Activated CD4-positive, CD25-positive, alpha-beta regulatory T cell treated with anti-CD3 and anti-CD28 coated beads, Interleukin-2, amount 50 U/mL, for 16 hours (primary cell): ENCODE measurements around the gene RARG.
A peak's percentile ranks its signal among the peaks of the same experiment; 100 is the strongest.
"Not testable (repeated sequence)": the region's sequence is repeated elsewhere in the genome, so short reads cannot be mapped to it uniquely, and the experiment has no call there.

ENCODE experiments used
- DNase-seq: peaks from one replicate; pipeline ENCODE4 v3.0.0-alpha.2; 2020; ENCODE audit warnings: low read depth, low spot score

Gene RARG

DNA sequence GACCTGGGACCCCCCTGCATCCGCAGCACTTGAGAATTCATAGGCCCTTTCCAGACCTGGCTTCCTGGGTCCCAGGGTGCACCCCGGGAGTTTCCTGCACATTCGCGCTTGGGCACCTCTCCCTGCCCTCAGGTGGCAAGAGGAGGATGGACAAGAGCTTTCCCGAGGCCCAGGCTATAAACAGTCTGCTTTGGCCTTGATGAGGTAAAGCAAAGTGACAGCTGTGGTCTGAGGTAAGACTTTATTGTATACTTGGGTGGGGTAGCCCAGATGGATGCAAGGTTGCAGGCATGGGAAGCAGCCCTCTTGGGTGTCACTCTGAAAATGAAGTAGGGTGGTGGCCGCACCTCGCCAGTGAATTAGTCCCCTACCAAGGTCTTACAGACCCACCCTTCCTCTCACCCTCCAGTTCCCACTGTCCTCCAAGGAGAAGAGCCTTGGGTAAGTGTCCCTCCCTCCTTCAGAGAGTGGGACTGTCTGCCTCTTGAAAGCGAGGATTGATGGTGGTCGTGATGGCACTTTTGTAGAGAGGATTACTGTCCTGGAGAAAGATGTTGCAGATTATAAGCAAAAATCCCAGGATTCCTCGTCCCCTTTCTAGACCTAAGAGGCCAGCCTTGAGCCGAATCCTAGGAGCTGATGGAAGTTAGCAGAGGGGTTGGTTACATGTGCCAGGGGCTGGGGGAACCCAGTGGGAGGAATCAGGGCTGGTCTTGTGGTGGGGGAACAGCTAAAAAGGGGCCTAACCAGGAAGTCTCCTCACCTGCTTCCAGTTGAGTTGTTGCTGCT lies 40.7 kb downstream of the RARG start:
- no peak for DNase-seq

DNA sequence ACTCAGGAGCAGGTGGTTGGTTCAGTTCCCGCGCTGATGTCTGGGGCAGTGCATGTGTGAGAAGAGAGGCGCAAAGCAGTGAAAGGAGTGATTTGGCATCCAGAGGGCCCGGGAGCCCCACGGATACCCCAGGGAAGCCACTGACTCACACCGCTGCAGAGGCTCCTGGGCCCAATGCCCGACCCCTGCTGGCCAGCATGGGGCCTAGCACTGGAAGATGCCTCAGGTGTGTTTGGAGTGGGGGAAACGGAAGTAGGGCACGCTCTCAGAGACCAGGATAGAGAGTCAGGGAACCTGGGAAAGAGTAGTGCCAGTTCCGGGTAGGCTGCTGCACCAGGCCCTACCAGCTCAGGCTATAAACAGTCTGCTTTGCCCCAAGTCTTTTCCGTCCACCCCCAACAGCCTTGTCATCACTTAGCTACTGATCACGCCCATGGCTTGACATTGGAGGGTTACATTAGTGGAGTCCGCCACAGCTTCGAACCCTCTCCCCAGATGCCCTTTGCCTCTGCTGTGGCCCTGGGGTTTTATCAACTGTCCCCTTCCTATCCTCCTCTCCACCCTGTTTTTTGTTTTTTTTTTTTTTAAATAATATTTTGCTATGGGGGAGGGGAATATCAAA lies 41.8 kb downstream of the RARG start:
- DNase-seq, result peak; percentile 15

DNA sequence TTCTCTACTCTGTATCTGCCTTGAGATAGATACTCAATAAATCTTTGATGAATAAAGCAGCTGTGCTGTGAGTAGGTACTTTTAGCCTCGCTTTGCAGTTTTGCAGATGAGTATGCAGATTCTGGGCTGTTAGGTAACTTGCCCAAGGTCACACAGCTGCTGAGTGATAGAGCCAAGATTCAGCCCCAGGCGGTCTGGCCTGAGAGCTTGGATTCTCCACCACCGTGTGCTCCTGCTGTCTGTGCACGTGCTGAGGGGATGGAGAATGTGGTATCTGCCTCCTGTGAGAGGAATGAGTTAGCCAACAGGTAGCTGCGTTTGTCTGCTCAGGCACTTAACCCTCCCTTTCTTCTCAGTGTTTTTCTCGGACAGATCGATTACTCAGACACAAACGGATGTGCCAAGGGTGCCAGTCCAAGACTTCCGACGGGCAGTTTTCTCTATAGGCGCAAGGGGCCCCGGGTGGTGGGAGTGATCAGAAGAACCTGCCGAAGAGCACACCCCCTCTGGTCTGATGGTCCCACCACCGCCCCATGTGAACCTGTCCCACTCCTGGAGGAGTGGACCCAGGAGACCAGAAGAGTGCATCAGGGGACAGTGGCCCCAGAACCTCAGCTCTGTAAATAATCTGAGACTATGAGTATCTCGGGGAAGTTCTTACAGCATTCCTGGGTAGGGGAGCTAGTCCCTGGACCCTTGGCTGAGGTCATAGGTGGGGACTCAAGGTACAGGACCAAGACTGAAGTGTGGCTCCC lies 44.7 kb downstream of the RARG start:
- no peak for DNase-seq

DNA sequence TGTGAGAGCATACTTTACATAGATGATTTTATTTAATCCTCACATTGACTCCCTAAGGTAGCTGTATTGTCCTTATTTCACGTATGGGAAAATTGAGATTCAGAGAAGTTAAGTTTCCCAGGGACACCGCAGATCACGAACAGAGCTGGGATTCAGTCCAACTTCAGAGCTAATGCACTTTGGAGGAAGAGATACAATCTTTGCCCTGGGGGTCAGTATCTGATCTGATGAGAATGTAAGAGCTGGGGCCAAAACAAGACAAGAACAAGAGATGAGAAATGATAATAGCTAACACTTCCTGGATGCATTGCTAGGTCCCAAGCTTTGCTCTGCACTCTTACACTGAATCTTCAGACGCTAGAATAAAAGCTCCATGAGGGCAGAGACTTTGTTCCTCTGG lies 45.3 kb downstream of the RARG start:
- no peak for DNase-seq

DNA sequence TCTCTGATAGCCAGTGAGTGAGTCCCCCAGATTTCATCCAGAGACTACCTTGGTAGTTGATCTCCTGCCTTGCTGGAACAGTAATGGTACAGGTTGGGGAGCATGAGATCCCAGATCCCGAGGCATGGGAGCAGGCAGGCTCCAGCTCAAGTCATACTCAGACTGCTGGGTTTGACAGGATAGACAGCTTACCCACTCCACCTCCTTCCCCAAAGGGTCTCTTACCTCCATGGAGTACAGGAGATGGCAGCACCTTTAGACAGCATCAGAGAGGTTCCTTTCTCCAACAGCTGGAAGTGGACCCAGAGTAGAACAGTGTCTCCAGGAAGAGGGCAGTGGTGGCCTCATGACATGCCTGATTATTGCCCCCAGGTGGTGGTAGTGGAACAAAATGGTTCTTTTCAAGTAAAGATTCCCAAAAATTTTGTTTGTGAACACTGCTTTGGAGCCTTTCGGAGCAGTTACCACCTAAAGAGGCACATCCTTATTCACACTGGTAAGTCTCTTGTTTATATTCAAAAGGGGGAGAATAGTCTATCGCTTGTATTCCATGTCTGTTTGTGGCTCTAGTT lies 46.3 kb downstream of the RARG start:
- DNase-seq, result no peak

DNA sequence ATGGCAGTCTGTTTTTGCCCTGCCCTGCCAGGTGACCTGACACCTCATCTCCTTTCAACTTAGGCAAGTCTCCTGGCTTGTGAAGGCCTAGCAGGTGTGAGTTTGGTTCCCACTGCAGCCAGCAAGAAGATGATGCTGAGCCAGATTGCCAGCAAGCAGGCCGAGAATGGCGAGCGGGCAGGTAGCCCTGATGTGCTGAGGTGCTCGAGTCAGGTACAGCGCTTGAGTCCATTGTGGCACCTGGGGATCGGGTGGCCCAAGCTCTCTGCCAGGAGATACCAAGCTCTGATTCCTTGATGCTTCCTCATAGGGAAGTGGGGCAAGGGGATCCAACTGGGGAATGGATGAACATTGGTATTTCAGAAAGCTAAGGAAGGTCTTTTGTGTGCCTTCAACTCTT lies 47.2 kb downstream of the RARG start:
- no peak for DNase-seq

DNA sequence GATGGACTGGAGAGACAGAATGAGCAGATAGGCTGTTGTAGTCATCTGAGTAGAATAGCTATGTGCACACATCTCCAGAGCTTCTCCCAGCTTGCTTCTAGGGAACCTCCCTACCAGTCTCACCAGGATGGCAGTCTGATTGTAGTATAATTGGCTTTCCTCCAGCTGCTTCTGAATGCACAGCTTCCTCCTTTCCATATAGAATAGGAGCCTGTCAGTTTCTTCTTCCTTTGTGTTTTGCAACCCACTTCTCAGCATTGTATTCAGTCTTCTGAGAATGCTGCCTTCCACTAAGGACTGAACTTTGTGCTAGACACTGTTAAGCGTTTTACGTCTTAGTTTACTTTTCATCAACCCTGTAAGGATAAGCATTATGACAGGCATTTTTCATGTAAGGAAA lies 49.1 kb downstream of the RARG start:
- DNase-seq, result no peak

DNA sequence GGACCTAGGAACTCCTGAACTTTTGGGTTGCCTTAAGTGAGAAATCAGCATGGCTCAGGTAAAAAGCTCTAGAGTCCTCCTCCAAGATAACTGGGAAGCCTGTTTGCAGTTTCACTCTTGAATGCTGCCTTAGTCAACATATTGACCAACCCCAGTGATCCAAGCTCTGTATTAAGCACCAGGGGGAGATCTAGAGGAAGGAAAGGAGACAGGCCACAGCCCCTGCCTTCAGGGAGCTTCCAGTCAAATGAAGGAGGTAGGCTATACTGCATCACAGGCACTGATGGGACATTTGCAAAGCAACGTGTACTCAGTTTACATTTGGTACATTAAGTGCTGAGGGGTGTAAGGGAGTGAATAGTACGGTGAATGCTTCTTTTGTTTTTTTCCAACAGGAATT lies 50.1 kb downstream of the RARG start:
- no peak for DNase-seq

DNA sequence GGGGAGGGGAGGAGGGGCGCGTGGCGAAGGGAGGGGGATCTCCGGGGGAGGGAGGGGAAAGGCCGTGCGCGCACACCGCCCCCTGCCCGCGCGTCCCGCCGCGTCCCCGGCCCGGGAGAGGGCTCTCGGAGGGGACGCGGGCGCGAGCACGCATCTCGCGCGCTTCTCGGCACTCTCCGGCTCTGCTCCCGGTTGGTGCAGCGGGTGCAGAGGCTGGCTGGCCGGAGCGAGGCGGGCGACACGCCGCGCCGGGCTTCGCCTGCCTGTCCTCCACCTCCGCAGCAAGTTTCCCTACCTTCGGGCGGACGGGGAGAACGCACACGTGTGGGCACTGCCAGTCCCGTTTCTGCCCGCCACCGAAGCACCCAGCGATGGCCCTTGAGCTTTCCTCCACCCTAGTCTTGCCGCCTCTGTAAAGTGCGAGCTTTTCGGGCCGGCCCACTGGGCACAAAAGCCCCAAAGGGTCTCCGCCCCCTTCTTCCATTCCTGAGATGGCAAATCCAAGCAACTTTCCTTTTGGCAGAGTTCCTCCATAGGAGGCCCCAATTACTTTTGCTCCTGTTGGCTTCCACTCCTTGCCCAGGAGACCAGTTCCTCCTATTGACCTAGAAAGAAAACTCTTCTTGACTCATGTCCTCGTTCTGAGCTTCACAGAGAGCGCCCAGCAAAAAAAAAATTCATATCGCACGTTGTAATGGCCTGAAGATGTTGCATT lies 50.9 kb downstream of the RARG start:
- no peak for DNase-seq

DNA sequence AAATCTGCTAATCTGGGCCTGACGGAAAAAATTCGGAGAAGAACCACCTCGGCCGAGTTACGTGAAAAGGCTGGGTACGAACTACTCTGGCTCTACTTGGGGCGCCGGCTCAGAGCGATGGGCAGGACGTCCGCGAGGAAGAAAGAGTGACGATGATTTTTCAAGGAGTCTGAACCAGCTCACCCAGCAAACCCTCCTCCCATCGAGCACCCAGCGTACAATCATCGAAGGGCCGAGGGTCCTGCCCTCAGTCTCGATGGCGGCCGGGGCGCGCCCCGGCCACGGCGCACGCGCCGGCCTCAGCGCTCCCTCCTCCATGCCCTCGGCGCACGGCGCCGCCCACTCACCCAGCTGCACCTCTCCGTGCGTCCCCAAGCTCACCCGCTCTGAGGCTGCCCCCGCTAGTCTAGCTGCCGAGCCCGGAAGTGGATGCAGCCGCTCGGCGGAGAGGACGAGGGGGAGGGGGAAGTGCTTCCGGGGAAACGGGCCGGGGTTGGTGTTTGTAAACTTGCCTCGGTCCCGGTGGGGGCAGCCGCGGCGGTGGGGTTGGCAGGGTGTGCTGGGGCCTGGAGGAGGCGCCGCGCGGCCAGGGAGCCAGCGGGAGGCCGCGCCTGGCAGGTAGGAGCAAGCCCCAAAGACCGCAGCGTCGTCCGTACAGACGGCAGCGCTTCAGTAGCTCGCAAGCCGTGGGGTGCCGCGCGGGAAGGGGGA lies 51.6 kb downstream of the RARG start, which contains the start of the genes CSAD and ZNF740:
CSAD (minus strand) TSS at position 706 of the 711 bp plus-strand sequence. CDS start 7,455 bp downstream, outside the sequence.
ZNF740 (plus strand) TSS at position 503 of the 711 bp plus-strand sequence. CDS start 1,262 bp downstream, outside the sequence.
- peak; percentile 94 for DNase-seq

DNA sequence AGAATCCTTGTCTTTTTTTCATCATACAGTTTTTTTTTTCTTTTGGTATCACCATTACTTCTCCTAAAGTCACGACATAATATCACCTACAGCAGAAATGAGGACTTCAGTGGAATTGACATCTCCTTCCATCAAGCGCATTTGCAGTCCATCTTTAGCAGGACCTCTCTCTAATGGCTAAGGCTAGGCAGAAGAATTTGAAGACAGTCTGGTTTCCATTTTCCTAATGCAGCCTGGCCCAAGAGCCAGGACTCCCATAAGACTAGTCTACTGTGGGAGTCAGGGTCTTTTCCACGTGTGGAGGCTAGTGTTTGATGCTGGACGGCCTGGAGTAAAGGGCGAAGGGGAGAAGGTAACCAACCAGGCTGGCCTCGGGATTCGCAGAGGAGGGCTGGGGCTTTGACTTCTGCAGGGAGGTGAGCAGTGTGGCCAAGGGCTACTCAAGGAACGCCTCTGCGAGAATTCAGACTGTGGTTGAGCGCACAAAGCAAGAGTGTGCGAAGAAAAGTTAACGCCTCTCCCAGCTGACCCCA lies 52.3 kb downstream of the RARG start:
- DNase-seq, result no peak

DNA sequence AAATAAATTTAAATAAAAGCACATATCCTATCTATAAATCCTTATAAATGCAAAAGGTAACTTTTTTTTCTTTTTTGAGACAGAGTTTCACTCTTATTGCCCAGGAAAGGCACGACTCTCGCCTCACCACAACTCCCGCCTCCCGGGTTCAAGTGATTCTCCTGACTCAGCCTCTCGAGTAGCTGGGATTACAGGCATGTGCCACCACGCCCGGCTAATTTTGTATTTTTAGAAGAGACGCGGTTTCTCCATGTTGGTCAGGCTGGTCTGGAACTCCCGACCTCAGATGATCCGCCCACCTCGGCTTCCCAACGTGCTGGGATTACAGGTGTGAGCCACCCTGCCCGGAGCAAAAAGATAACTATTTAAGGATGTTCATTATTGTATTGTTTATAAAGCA lies 53.2 kb downstream of the RARG start:
- DNase-seq, result not testable (repeated sequence)

DNA sequence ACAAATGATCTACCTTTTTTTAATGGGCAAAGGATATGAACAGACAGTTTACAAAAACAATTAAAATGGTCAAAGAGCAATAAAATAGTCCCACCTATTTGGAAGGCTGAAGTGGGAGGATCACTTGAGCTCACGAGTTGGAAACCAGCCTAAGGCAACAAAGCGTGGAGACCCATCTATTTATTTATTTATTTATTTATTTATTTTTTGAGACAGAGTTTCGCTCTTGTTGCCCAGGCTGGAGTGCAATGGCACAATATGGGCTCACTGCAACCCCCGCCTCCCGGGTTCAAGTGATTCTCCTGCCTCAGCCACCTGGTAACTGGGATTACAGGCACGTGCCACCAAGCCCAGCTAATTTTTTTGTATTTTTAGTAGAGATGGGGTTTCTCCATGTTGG lies 54.6 kb downstream of the RARG start:
- DNase-seq, result not testable (repeated sequence)

DNA sequence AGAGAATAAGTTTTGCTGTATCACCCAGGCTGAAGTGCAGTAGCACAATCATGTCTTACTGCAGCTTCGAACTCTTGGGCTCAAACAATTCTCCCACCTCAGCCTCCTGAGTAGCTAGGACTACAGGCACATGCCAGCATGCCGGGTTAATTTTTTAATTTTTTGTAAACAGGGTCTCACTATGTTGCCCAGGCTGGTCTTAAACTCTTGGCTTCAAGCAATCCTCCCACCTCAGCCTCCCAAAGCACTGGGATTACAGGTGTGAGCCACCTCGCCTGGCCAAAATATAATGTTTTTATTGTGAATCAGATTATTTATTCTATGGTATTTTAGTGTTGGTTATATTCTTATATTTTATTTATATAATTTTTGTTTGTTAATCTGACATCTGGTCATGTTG lies 55.3 kb downstream of the RARG start:
- no peak for DNase-seq

DNA sequence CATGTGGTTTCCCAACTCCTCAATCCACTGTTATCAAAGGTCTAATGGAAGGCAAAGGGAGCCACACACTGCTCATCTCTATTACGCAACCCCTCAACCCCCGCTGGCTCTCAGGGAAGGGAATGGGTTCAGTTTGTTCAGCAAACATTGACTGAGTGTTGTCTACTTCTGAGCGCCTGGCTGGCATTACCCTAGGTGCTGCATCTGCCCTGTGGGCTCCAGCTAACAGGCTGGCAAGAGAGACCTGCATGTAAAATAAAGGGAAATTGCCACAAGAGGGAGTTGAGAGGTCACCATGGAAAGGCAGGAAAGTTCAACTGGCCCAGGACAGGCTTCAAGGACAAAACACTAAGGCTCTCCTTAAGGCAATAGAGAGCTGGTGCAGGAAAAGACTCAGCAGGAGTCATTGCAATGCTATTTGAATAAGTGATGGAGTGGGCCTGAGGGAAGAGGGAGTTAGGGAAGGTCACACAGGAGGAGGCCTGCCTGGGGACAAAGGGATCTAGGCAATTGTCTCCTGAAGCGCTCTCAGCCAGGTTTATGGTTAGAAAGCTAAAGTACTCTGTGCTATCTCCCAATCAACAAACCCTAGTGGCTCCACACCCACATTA lies 57.0 kb downstream of the RARG start:
- DNase-seq, result no peak

DNA sequence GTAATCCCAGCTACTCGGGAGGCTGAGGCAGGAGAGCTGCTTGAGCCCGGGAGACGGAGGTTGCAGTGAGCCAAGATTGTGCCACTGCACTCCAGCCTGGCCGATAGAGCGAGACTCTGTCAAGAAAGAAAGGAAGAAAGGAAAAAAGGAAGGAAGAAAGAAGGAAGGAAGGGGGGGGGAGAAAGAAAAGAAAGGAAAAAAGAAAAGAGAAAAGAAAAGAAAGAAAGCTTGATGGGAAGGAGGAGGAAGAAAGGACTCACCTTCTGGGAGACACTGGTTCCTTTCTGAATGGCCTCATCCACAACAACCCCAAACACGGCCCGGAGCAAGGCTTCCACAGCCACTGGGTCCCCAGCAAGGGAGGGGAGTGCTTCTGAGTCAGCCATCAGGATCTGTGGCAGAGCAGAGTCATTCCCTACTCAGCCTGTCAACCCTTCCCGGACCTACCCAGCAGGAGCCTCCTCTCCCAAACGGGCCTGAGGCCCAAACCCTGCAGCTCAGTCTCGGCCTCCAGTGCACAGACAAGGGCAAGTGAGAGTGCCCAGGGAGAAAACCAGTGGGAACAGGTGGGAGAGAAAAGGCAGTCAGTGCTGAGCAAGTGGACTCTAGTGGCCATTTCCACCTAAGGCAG lies 58.8 kb downstream of the RARG start:
- DNase-seq, result no peak

DNA sequence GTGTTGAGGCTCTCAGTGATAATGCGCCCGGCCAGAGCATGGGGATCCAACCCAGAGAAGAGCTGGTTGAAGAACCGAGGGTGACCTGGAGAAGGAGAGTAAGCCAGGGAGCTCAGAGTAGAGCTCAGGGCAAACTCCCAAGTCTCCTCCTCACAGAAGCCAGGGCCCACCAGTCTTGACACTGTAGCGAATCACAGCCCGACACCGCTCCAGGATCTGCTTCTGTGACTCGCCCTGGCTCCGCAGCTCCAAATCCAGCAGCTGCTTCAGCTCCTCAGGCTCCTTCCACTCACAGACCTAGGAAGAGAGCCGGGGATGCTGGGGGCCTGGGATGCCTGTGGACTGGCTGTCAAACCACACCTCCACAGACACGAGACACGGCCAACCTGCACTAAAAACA lies 59.7 kb downstream of the RARG start:
- no peak for DNase-seq

DNA sequence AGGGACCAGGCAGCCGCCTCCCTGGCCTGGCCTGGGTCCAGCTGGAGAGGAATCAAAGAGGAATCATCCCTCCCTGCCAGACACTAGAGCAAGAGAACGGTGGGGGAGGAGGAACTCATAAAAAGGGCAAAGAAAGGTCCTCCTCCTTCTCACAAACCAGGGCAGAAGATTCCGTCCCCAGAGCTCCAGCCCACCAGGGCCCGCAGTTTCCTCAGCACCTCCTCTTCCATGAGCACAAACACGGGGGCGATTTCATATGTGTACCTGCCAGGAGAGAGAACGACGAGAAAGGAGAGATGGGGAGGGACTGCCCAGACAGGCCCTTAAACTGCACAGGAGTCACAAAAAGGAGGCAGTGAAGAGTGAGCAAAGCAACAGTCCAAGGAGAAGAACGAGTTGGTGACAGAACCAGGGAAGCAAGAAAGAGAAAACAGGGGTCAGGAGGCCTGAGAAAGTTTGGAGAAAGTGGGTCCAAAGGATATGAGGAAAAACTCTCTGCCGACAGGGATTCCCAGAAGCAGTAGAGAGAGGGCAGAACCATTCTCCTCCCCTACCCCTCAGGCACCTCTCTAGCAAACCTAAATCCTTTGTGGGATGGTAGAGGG lies 60.2 kb downstream of the RARG start:
- no peak for DNase-seq
